Keratinocyte (primary cell): Measurements from ENCODE around the gene FREM1.

Experiments used
- EZH2 ChIP-seq: IDR thresholded peaks from one replicate; pipeline ENCODE4 v1.6.1; 2012; ENCODE audit warnings: inconsistent platforms, mild to moderate bottlenecking, low read length, moderate library complexity
- TF ChIP-seq, protein P1 (sequence below), 3 experiments: IDR thresholded peaks in 1 of 3; conservative IDR thresholded peaks in 1 of 3; optimal IDR thresholded peaks in 1 of 3; 2 replicates in 2 of 3; 3 replicates in 1 of 3; pipeline versions ENCODE3 to v1.5.1; 2011; ENCODE audit warnings: low read length in 3 of 3, mild to moderate bottlenecking in 3 of 3, moderate library complexity in 2 of 3, control low read depth in 1 of 3, inconsistent platforms in 1 of 3; ENCODE audit not compliant: insufficient read depth in 2 of 3; ENCODE audit errors: extremely low read depth in 1 of 3

DNA sequence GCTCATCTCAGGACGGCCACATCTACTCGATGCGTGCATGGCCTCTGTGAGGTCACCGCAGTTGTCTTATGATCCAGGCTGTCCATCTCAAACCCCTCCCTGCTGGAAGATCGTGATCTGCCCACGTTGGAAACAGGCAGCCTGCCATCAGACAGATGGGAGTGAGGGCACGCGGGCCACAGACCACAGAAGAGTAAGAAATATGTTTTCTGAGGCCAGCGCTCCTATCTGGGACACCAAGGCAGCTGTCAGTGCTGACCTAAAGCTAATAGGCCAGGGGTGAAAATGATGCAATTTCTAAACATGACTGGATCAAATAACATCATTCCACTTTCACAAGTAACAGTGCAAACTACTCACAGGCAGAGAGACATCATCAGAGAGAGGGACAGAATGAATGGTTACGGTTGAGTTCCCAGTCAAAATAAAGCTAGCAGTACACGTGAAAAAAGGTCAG is 130.6 kb downstream of the FREM1 start:
- TF ChIP-seq, protein P1, sequence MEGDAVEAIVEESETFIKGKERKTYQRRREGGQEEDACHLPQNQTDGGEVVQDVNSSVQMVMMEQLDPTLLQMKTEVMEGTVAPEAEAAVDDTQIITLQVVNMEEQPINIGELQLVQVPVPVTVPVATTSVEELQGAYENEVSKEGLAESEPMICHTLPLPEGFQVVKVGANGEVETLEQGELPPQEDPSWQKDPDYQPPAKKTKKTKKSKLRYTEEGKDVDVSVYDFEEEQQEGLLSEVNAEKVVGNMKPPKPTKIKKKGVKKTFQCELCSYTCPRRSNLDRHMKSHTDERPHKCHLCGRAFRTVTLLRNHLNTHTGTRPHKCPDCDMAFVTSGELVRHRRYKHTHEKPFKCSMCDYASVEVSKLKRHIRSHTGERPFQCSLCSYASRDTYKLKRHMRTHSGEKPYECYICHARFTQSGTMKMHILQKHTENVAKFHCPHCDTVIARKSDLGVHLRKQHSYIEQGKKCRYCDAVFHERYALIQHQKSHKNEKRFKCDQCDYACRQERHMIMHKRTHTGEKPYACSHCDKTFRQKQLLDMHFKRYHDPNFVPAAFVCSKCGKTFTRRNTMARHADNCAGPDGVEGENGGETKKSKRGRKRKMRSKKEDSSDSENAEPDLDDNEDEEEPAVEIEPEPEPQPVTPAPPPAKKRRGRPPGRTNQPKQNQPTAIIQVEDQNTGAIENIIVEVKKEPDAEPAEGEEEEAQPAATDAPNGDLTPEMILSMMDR (optimal IDR thresholded peaks at IDR 0.05 in 1 of 3, IDR thresholded peaks at IDR 0.05 in 1 of 3, conservative IDR thresholded peaks at IDR 0.05 in 1 of 3; ENCODE audit: extremely low read depth in 1 of 3, insufficient read depth in 2 of 3, low read length in 3 of 3): no peak
- no peak for TF ChIP-seq EZH2
